HG03196 (cell line): Measurements from ENCODE around the gene NAALADL2.
"Not testable (repeated sequence)": the region's sequence is repeated elsewhere in the genome, so short reads cannot be mapped to it uniquely, and the experiment has no call there.

Source experiments
- ATAC-seq: cut with Tn5 transposase; IDR thresholded peaks from one replicate; pipeline ENCODE4 v1.9.1; 2021; ENCODE audit not compliant: unreplicated experiment

Gene NAALADL2

GRCh38 chr3:175729466-175729865, 870.3 kb downstream of the NAALADL2 start:
- no peak for ATAC-seq

GRCh38 chr3:175731543-175731942, 872.4 kb downstream of the NAALADL2 start:
- ATAC-seq: no peak

- no peak for ATAC-seq
These were observed 872.9 kb downstream of the NAALADL2 start for GRCh38 chr3:175732017-175732416.

GRCh38 chr3:175735866-175736265, 876.7 kb downstream of the NAALADL2 start:
- no peak for ATAC-seq

- no peak for ATAC-seq
These were observed 878.8 kb downstream of the NAALADL2 start for GRCh38 chr3:175737646-175738572.

GRCh38 chr3:175741951-175742350, 882.8 kb downstream of the NAALADL2 start:
- ATAC-seq: no peak

- ATAC-seq: no peak
These were observed 884.7 kb downstream of the NAALADL2 start for GRCh38 chr3:175743733-175744400.

- ATAC-seq: no peak
These were observed 887.2 kb downstream of the NAALADL2 start for GRCh38 chr3:175746308-175746707.

- no peak for ATAC-seq
These were observed 889.1 kb downstream of the NAALADL2 start for GRCh38 chr3:175748087-175748730.

GRCh38 chr3:175749981-175750380, 890.8 kb downstream of the NAALADL2 start:
- no peak for ATAC-seq

- no peak for ATAC-seq
These were observed 892.0 kb downstream of the NAALADL2 start for GRCh38 chr3:175751089-175751488.

GRCh38 chr3:175763948-175764347, 904.8 kb downstream of the NAALADL2 start:
- no peak for ATAC-seq

GRCh38 chr3:175764722-175765121, 905.6 kb downstream of the NAALADL2 start:
- no peak for ATAC-seq

GRCh38 chr3:175770426-175770825, 911.3 kb downstream of the NAALADL2 start:
- ATAC-seq: no peak

- no peak for ATAC-seq
These were observed 918.4 kb downstream of the NAALADL2 start for GRCh38 chr3:175777495-175777894.

GRCh38 chr3:175777965-175778364, 918.8 kb downstream of the NAALADL2 start:
- ATAC-seq: no peak

- no peak for ATAC-seq
These were observed 919.9 kb downstream of the NAALADL2 start for GRCh38 chr3:175778994-175779393.

GRCh38 chr3:175787109-175787508, 928.0 kb downstream of the NAALADL2 start:
- ATAC-seq: not testable (repeated sequence)

GRCh38 chr3:175792245-175792644, 933.1 kb downstream of the NAALADL2 start:
- no peak for ATAC-seq

- no peak for ATAC-seq
These were observed 939.2 kb downstream of the NAALADL2 start for GRCh38 chr3:175798326-175798725.

GRCh38 chr3:175805825-175806224, 946.7 kb downstream of the NAALADL2 start:
- ATAC-seq: no peak

- ATAC-seq: no peak
These were observed 948.0 kb downstream of the NAALADL2 start for GRCh38 chr3:175807175-175807574.
